ENCODE data around the gene FLOT2. TPM values are rescaled to one million over a fixed set of nuclear protein-coding genes. Genes with fewer than 3 reads are reported as not detected.

The FLOT2 gene
- total RNA-seq, 1 experiment from 2014 or later = 118 TPM

GRCh38 chr17:28891201-28891600, 6.3 kb downstream of the FLOT2 start:
- CTCF ChIA-PET = no interaction called here
- no peak overlapping the region for H3K4me2 ChIP-seq
- H3K9me3 ChIP-seq (ENCODE audit: insufficient read depth, low read depth) = no peaks in the 10 kb centered on the region

GRCh38 chr17:28889996-28890395, 7.5 kb downstream of the FLOT2 start:
- DNase-seq = no peak
- TF ChIP-seq CTCF (conservative IDR thresholded peaks at IDR 0.05) = no peak
- no peak for TF ChIP-seq EZH2 (IDR thresholded peaks at IDR 0.05; ENCODE audit: low read depth)
- Histone ChIP-seq H4K20me1 (ENCODE audit: insufficient read depth) (no peaks in the 10 kb centered on the region), H3K4me3 (no peak overlapping the region), H3K4me2 (no peak overlapping the region), H2AFZ (no peak overlapping the region), H3F3A (ENCODE audit: insufficient read depth, low read depth) (peaks cover 5% of the 10 kb centered on the region; the same call in 1 of the 2 replicates), H3K9me2 (ENCODE audit: insufficient read depth) (no peaks in the 10 kb centered on the region), H3K27me3 (ENCODE audit: insufficient read depth, low read depth) (no peaks in the 10 kb centered on the region), H3K27ac (no peak overlapping the region), H3K79me2 (ENCODE audit: low read depth) (no peaks in the 10 kb centered on the region), H3K9me3 (ENCODE audit: insufficient read depth, low read depth) (no peaks in the 10 kb centered on the region), H3K36me3 (ENCODE audit: low read depth) (no peaks in the 10 kb centered on the region), H3K4me1 (replicated peaks; ENCODE audit: insufficient read depth) (no peaks in the 10 kb centered on the region)
- CTCF ChIA-PET = no interaction called here
- intact Hi-C loops (cut with micrococcal nuclease; ENCODE audit: unreplicated experiment) = no loop called here
- BruUV-seq (replicated peaks) = no TSS peak
- POLR2A ChIA-PET (ENCODE audit: unreplicated experiment) = no interaction called here

More at GRCh38 chr17:28891201-28891600, 6.3 kb downstream of the FLOT2 start:
- H4K20me1 ChIP-seq (ENCODE audit: insufficient read depth) = no peaks in the 10 kb centered on the region
- no peaks in the 10 kb centered on the region for H3K36me3 ChIP-seq (ENCODE audit: low read depth)
- no peak overlapping the region for H3K4me3 ChIP-seq
- POLR2A ChIA-PET (ENCODE audit: unreplicated experiment) = no interaction called here
- no peaks in the 10 kb centered on the region for H3K27me3 ChIP-seq (ENCODE audit: insufficient read depth, low read depth)
- H3K79me2 ChIP-seq (ENCODE audit: low read depth) = peaks cover 5% of the 10 kb centered on the region; the same call in 1 of the 2 replicates
- no peak overlapping the region for H3K27ac ChIP-seq
- intact Hi-C loops (cut with micrococcal nuclease; ENCODE audit: unreplicated experiment) = no loop called here
- DNase-seq = no peak
- H3F3A ChIP-seq (ENCODE audit: insufficient read depth, low read depth) = peaks cover 9% of the 10 kb centered on the region; the same call in 1 of the 2 replicates
- no TSS peak for BruUV-seq (replicated peaks)
- no peak for TF ChIP-seq CTCF (conservative IDR thresholded peaks at IDR 0.05)
- TF ChIP-seq EZH2 (IDR thresholded peaks at IDR 0.05; ENCODE audit: low read depth) = no peak
- H3K4me1 ChIP-seq (replicated peaks; ENCODE audit: insufficient read depth) = 0 out of 2 replicates have a peak, but pooled peaks cover 6% of the 10 kb centered on the region
- H3K9me2 ChIP-seq (ENCODE audit: insufficient read depth) = no peaks in the 10 kb centered on the region
- no peak overlapping the region for H2AFZ ChIP-seq

DNA sequence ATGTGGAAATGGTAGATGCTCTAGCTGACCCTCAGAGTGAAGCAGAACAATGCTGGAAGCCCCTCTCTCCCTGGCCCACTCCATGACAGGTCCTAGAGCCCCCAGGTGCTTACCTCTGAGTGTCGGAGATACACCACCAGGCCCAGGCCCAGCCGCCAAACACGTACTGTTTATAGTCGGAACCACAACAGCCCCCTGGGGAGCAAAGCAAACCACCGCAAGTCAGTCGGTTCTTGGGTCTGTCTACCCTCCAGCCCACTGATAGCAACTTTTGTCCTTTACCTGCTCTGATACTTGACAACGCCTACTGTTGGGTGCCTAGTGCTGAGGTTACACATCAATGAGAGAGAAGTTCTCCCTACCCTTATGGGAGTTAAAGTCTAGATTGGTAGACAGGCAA, 8.7 kb downstream of the FLOT2 start:
- H3K79me2 ChIP-seq (ENCODE audit: low read depth) = no peaks in the 10 kb centered on the region
- H3F3A ChIP-seq (ENCODE audit: insufficient read depth, low read depth) = peaks cover 5% of the 10 kb centered on the region; the same call in 1 of the 2 replicates
- intact Hi-C loops (cut with micrococcal nuclease; ENCODE audit: unreplicated experiment) = no loop called here
- H3K9me3 ChIP-seq (ENCODE audit: insufficient read depth, low read depth) = no peaks in the 10 kb centered on the region
- POLR2A ChIA-PET (ENCODE audit: unreplicated experiment) = no interaction called here
- no peaks in the 10 kb centered on the region for H4K20me1 ChIP-seq (ENCODE audit: insufficient read depth)
- no peak overlapping the region for H3K4me3 ChIP-seq
- DNase-seq = no peak
- no peak overlapping the region for H3K27ac ChIP-seq
- CTCF ChIA-PET = no interaction called here
- H3K27me3 ChIP-seq (ENCODE audit: insufficient read depth, low read depth) = no peaks in the 10 kb centered on the region
- BruUV-seq (replicated peaks) = no TSS peak
- no peaks in the 10 kb centered on the region for H3K9me2 ChIP-seq (ENCODE audit: insufficient read depth)
- no peaks in the 10 kb centered on the region for H3K36me3 ChIP-seq (ENCODE audit: low read depth)
- TF ChIP-seq EZH2 (IDR thresholded peaks at IDR 0.05; ENCODE audit: low read depth) (no peak), CTCF (conservative IDR thresholded peaks at IDR 0.05) (no peak)
- no peaks in the 10 kb centered on the region for H3K4me1 ChIP-seq (replicated peaks; ENCODE audit: insufficient read depth)
- no peak overlapping the region for H2AFZ ChIP-seq
- H3K4me2 ChIP-seq = no peak overlapping the region

Data from PC-9 (cell line).